GM19099 (cell line): ENCODE data around the gene ERMARD.

ENCODE experiments used
- POLR2A ChIP-seq: IDR thresholded peaks from 3 replicates; pipeline ENCODE4 v1.6.1; 2011; ENCODE audit warnings: low read depth; ENCODE audit not compliant: insufficient read length; ENCODE audit errors: extremely low read depth

ERMARD gene

GRCh38 chr6:169813969-169814368 is 62.5 kb downstream of the ERMARD start:
- TF ChIP-seq POLR2A = no peak

DNA sequence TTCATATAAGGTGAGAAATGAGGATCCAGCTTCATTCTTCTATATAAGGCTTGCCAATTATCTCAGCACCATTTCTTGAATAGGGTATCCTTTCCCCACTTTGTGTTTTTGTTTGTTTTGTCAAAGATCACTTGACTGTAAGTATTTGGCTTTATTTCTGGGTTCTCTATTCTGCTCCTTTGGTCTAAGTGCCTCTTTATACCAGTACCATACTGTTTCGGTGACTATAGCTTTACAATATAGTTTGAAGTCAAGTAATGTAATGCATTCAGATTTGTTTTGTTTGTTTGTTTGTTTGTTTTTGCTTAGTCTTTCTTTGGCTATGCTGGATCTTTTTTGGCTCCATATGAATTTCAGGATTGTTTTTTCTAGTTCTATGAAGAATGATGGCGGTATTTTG is 64.6 kb downstream of the ERMARD start:
- TF ChIP-seq POLR2A = no peak

DNA sequence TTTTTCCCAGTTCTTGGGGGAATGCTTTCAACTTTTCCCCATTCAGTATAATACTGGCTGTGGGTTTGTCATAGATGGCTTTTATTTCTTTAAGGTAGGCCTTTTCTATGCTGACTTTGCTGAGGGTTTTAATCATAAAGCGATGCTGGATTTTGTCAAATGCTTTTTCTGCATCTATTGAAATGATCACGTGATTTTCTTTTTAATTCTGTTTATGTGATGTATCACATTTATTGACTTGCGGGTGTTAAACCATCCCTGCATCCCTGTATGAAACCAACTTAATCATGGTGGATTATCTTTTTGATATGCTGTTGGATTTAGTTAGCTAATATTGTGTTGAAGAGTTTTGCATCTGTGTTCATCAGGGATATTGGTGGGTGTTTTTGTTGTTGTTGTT is 65.6 kb downstream of the ERMARD start:
- TF ChIP-seq POLR2A = no peak

GRCh38 chr6:169820358-169820757 is 68.9 kb downstream of the ERMARD start:
- no peak for TF ChIP-seq POLR2A

- no peak for TF ChIP-seq POLR2A
Observed at GRCh38 chr6:169824021-169824420, 72.6 kb downstream of the ERMARD start.

DNA sequence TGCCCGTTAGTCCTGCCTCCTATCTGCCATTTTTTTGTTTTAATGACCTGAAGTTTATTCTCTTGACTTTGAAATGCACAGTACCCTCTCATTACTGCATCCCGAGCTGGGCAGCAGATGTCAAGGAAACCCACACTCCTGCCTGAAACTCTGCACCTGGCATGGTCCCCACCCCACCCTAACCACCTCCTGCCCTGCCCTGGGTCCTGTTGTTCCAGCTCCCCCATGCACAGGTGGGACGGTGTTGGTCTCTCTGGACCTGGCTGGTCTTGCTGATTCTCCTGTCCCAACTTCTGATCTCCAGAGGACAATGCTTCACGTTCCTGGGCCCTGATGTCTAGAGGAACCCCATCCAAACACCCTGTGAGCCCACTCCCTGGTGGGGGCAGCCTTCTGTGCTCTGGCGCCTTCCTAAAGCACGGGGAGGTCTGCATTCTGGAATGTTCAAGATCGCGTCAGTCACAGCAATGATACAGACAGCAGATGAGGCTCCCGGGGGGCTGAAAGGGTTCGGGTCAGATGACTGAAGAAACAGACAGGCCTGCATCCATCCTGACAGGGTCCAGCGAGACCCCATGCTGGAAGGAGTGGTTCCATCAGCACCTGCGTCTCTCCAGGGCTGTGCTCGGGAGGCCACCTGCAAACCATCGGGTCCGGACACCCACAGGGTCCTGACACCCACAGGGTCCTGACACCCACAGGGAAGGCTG is 73.6 kb downstream of the ERMARD start:
- TF ChIP-seq POLR2A = no peak

- no peak for TF ChIP-seq POLR2A
Observed at GRCh38 chr6:169825558-169826225, 74.3 kb downstream of the ERMARD start.

- no peak for TF ChIP-seq POLR2A
Observed at GRCh38 chr6:169826697-169827096, 75.3 kb downstream of the ERMARD start.

- no peak for TF ChIP-seq POLR2A
Observed at GRCh38 chr6:169827290-169827717, 75.9 kb downstream of the ERMARD start.

DNA sequence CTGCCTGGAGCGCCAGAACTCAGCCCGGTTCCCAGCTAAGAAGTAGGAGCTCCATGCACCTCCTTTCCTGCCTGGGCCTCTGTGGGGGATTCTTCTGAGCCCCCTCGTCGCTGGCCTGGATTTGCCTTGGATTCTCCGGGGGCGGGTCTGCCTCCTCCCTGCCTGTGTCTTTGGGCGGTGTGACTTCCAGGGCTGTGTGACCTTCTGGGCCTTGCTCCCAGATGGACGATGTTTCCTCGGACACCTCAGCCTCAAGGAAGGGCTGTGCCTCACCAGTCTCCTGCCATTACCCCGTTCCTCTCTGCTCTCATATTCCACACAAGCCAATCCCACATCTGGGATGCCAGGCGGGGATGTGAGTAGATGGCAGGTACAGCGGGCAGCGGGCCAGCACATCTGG is 76.8 kb downstream of the ERMARD start:
- TF ChIP-seq POLR2A = no peak

GRCh38 chr6:169829786-169830185 is 78.4 kb downstream of the ERMARD start:
- no peak for TF ChIP-seq POLR2A

DNA sequence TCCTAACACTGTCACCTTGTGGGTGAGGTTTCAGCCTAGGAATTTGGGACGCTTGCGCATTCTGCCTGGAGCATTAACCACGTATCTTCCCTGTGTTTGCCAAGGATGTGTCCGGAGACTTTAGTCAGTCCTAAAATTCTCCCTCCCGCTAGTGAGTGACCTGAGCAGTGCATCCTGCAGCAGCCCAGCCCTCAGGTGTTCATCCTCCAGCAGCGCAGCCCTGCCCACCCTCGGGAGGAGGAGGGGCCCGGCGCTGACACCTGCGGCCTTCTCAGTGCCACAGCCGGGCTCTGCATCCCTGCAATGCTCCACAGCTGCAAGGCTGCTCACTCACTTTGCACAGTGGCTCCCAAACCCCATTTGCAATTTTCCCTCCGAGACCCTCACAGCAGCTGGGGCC is 79.5 kb downstream of the ERMARD start:
- no peak for TF ChIP-seq POLR2A
